Measurements from ENCODE around the gene CACNA1C.

DNA sequence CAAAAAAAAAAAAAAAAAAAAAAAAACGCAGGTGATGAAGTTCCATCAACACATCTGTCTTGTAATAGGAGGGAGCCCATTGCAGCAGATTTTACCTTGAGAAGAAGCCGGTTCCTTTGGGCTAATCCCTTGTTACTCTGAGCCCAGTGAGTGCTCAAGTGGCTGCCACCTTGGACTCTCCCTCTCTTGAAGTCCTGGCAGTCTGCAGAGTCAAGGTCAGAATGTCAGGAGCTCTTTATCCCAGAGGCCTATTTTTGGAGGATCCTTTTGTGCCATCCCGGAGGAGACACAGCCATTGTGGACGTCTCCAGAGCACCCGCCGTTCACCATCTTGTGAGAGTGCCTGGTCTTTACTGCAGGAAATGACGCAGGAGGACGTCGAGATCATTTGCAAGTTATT lies 397.8 kb downstream of the CACNA1C start:
- no peak for TF ChIP-seq CTCF (conservative IDR thresholded peaks at IDR 0.05)
- no peak for TF ChIP-seq EZH2 (IDR thresholded peaks at IDR 0.05; ENCODE audit: low read depth)

All from PC-9 (cell line).